Stimulated activated CD4-positive, alpha-beta T cell treated with anti-CD3 and anti-CD28 coated beads, Interleukin-2, amount 100 ng/mL, for 24 hours (primary cell): ENCODE results near the gene NRL.
A peak's percentile ranks its signal among the peaks of the same experiment; 100 is the strongest.
"Not testable (repeated sequence)": the region's sequence is repeated elsewhere in the genome, so short reads cannot be mapped to it uniquely, and the experiment has no call there.

Experiments used
- DNase-seq, 2 donors: peaks; one replicate each; pipeline ENCODE4 v3.0.0-alpha.2; 2020

NRL gene

GRCh38 chr14:24123424-24124417 lies 9.0 kb upstream of the NRL start:
- no peak for DNase-seq

DNA sequence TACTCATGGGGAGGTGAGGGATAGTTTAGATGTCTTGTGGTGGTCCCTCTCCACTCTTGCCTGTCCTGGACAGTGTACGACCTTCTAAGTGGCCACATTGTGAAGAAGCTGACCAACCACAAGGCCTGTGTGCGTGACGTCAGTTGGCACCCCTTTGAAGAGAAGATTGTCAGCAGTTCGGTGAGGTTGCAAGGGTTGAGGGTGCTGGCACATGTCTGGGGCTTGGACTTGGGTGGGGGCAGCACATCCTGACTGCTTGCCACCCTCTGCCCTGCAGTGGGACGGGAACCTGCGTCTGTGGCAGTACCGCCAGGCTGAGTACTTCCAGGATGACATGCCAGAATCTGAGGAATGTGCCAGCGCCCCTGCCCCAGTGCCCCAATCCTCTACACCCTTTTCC lies 8.1 kb upstream of the NRL start:
- no peak for DNase-seq

DNA sequence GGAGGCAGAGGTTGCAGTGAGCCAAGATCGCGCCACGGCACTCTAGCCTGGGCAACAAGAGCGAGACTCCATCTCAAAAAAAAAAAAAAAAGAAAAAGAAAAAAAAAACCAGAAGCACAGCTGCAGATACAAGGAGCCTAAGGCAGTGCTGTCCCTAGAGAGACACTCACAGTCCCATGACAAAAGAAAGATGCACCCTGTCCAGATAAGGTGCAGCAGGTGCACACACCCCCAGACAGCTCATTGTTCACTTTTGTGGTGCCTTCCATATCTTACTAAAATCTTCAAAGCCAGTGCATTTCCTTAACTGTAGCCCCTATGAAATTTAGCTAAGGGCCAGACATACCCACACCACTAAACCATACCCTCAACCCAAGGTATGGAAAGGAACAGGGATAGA lies 7.7 kb upstream of the NRL start:
- DNase-seq, result no peak

DNA sequence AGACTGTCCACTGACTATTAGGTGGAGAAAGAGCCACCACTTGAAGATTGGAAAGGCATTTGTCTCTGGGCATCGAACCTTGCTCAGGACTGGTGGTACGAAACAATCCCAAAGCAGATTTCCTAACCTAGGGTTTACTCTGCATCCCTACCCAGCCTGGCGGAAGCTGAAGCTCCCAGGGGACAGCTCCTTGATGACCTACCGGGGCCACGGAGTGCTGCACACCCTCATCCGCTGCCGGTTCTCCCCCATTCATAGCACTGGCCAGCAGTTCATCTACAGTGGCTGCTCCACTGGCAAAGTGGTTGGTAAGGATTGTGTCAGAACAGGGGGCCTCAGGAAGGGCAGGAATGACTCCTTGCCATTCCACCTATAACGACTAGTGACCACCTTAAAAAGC lies 6.5 kb upstream of the NRL start:
- no peak for DNase-seq

DNA sequence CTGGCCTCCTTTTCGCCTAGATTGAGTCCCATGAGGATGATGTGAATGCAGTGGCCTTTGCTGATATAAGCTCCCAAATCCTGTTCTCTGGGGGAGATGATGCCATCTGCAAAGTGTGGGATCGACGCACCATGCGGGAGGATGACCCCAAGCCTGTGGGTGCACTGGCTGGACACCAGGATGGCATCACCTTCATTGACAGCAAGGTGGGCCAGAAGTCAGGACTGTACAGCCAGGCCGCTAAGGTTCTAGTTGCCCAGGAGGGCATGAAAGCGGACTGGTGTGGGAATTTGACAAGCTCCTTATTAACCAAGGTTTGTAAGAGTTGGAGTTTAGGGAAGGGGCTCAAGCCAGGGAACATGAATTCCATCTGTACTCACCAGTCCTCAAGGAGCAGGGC lies 4.9 kb upstream of the NRL start:
- DNase-seq, result no peak

DNA sequence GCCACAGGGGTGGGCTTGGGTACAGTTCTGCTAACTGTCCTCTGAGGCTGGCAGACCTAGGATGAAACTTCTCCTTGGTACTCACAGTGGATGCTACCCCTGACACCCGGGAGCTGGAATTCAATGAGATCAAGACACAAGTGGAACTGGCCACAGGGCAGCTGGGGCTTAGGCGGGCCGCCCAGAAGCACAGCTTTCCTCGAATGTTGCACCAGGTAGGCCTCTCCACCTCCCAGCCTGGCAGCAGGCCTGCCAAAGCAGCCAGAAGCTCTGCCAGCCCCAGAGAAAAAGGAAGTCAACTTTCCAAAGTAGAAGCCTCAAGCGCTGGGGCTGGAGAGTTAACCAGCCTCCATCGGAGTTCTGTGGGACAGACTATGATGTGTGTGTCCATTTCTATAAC lies 2.4 kb upstream of the NRL start:
- no peak for DNase-seq

- DNase-seq, result no peak
Measured at GRCh38 chr14:24116128-24116814, 1.5 kb upstream of the NRL start.

GRCh38 chr14:24115422-24116127 lies 826 bp upstream of the NRL start:
- DNase-seq, result no peak

DNA sequence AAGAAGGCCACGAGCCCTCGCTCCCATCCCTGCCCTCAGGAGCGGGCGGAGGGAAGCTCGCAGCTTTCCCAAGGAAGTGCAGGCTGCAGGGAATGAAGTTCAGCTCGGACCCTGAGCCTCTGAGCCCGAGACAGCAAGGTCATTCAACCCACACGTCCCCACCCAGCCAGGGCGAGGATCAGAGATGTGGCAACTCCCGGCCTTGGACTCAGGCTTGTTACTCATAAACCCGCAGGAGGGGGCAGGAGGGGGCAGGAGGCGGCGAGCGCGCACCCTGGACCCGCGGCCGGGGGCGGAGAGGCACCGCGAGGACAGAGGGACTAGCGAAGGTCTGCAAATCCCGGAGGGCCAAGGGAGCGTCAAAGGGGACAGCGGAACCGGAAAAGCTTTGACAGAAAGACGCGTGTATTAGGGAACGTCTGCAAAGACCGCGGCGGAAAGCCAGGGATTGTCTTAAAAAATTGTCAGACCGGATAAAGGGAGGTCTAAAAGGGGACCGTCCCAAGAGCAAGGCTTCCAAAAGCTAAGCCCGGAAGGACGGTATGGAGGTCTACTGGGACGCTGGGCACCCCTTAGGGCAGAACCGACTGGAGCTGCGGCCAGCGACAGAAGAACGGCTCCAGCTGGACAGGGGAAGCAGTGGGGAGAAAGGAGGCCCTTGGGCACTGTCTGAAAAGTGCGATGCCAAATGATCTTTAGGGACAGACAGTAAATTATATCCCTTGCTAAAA lies 783 bp downstream of the NRL start:
- DNase-seq, result peak; percentile 79 to 80

- no peak for DNase-seq
Measured at GRCh38 chr14:24113379-24113800, 1.4 kb downstream of the NRL start.

- no peak for DNase-seq
Measured at GRCh38 chr14:24110523-24110922, 4.2 kb downstream of the NRL start.

- no peak for DNase-seq
Measured at GRCh38 chr14:24110060-24110459, 4.7 kb downstream of the NRL start.

DNA sequence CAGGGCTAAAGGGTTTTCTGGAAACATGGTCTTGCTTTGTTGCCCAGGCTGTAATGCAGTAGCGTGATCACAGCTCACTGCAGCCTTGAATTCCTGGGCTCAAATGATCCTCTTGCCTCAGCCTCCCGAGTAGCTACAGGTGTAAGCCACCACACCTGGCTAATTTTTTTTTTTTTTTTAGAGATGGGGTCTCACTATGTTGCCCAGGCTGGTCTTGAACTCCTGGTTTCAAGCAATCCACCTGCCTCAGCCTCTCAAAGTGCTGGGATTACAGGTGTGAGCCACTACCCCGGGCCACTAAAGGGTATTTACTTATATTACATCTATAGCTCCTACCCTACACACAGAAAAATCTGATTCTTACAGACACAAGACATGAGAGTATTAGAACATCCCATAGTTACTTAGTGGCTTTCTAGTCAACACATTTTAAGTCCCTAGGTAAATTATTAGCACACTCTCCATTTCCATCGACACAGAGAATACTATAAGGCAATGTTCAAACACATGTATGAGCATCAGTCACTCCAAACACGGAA lies 6.3 kb downstream of the NRL start:
- DNase-seq, result no peak

DNA sequence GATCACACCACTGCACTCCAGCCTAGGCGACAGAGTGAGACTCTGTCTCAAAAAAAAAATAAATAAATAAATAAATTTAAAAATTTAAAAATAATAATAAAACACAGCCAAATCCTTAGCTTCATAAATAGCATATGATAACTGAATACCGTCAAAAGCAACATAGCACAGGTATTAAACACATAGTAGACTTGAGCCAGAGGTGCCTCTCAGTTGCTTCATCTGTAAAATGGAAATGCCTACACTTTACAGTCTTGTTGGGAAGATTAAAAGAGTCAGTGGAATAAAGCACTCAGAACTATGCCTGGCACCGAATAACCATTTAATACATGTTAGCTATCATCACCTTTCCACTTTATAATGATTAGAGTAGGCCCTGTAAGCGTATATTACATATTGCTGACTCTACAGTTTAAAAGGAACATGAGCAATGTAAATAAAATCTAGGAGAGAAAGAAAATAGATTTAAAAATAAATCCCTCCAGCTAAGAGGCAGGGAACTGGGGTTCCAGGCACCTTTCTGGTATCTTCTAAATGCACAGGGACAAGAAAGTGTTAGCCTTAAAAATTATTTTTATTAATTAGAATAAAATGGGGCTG lies 8.0 kb downstream of the NRL start:
- DNase-seq, result no peak

- not testable (repeated sequence) for DNase-seq
Measured at GRCh38 chr14:24105609-24106239, 9.0 kb downstream of the NRL start.

DNA sequence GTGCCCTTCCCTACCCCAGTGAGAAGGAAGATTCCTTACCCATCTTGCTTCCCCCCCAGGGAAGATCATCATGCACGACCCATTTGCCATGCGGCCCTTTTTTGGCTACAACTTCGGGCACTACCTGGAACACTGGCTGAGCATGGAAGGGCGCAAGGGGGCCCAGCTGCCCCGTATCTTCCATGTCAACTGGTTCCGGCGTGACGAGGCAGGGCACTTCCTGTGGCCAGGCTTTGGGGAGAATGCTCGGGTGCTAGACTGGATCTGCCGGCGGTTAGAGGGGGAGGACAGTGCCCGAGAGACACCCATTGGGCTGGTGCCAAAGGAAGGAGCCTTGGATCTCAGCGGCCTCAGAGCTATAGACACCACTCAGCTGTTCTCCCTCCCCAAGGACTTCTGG lies 11.3 kb downstream of the NRL start:
- no peak for DNase-seq

GRCh38 chr14:24102357-24103048 lies 12.2 kb downstream of the NRL start:
- DNase-seq, result no peak

DNA sequence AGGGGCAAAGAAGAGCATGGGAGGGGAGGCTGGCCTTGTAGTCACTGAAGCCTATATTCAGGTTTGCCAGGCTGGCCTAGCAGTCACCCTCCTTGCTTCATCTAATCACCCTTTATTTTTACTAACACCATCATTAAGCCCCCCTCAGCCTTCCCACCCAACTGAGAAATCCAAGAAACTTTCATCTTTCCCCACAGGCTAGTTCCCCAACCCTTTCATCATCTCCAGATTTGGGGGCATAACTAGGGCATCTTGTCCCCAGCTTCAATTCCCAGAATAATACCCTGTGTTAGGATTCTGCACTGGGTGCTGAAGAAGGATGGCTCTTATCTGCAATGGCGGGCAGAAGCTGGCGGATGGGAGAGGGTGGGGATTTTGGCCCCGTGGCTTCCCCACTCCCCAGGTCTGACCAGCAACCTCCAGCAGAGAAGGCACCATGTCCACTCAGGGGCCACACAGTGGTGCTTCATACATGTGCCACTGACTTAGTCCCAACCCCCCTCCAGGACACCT lies 13.7 kb downstream of the NRL start:
- no peak for DNase-seq

- DNase-seq, result no peak
Measured at GRCh38 chr14:24100197-24100981, 14.4 kb downstream of the NRL start.
